Embryonic facial prominence (tissue), 1 donor: Measurements from ENCODE around the gene WRAP73.

Source experiments
- DNase-seq: peaks from one replicate; pipeline ENCODE4 v3.0.0-alpha.2; 2016; ENCODE audit errors: extremely low spot score

WRAP73 gene, protein sequence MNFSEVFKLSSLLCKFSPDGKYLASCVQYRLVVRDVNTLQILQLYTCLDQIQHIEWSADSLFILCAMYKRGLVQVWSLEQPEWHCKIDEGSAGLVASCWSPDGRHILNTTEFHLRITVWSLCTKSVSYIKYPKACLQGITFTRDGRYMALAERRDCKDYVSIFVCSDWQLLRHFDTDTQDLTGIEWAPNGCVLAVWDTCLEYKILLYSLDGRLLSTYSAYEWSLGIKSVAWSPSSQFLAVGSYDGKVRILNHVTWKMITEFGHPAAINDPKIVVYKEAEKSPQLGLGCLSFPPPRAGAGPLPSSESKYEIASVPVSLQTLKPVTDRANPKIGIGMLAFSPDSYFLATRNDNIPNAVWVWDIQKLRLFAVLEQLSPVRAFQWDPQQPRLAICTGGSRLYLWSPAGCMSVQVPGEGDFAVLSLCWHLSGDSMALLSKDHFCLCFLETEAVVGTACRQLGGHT

DNA sequence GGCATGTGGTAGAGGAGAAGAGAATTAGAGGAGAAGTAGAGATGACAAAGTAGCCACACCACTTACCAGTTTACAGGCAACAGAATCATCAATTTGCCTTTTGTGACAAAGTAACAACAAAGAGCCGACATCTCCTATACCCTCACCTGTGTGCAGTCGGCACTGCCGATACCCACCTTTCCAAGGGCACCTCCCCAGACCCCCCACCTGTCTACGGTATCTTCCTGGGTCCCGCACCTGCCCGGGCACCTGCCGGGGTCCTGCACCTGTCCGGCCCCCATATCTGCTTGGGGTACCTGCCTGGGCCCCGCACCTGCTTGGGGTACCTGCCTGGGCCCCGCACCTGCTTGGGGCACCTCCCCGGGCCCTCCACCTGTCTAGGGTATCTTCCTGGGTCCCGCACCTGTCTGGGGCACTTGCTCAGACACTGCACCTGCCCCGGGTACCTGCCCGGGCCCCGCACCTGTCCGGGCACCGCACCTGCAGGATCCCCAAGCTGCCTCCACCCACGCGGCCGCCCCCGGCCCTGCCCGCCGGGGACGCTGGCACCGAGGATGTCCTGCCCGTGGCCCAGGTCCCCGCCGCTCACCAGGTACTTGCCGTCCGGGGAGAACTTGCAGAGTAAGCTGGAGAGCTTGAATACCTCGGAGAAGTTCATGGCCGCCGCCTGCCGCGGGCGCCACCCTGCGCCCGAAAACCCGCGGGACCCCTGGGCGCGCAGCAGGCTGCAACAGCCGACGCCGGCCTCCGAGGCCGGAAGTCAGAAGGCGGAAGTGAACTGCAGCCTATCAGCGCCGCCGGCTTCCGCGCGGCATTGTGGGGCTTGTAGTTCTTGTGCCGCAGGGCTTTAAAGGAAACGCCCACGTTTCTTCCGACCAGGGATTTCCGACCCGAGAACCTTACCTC is at the start of gene WRAP73:
Gene WRAP73, minus strand, starts transcription at position 762 of the 906 bp plus-strand sequence. Its CDS starts 104 bp downstream, at position 658.
- DNase-seq: peak; percentile 79

DNA sequence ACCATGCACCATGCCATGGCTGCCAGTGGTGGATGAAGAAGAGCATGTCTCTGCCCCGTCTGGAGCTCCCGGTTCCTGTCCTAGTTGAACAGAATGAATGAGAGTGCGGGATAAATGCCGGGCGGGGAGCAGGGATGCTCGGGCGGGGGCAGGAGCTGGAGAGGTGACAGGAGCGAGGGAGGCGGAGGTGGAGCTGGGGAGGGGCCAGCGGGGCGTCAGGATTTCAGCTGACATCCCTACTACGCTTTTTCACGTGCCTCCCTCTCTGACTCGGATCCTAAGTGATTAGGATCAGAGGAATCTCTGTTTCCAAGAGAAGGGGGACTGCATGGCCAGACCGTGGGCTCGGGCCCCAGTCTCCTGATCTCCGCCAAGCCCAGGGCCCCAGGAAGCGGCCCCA is 49.7 kb upstream of the WRAP73 start:
- no peak for DNase-seq

DNA sequence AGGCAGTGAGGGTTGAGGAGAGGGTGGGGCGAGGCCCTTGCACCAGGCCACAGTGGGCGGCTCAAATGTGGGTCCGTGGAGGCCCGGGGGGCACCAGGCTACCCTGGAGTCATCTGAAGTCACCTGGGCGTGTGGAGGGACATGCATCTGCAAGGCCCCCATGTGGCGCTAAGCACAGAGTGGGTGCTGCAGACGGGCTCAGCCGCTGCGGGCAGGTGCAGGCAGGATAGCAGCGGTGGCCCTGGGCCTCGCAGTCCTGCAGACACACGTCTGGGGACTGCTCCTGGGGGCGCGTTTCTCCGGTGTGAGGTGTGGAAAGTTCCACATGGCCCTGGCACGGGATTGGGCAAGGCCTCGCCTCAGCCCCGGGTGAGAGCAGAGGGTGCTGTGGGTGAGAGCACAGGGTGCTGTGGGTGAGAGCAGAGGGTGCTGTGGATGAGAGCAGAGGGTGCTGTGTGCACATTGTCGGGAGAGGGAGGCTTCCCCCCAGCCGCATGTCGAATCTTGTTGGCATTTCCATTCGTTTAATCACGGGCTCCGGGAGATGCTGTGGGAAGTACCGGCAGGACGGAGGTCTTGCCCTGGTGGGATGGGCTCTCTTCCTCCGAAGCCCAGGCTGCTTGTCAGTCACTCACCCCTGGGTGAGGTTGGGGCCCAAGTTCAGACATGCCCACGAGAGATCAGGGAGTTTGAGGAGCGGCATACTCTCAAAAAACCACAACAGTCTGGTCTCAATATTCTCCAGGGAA is 48.9 kb upstream of the WRAP73 start:
- no peak for DNase-seq

- no peak for DNase-seq
Measured at GRCh38 chr1:3697810-3698209, 47.9 kb upstream of the WRAP73 start.

- no peak for DNase-seq
Measured at GRCh38 chr1:3697104-3697503, 47.2 kb upstream of the WRAP73 start.

GRCh38 chr1:3696689-3697088 is 46.8 kb upstream of the WRAP73 start:
- no peak for DNase-seq

DNA sequence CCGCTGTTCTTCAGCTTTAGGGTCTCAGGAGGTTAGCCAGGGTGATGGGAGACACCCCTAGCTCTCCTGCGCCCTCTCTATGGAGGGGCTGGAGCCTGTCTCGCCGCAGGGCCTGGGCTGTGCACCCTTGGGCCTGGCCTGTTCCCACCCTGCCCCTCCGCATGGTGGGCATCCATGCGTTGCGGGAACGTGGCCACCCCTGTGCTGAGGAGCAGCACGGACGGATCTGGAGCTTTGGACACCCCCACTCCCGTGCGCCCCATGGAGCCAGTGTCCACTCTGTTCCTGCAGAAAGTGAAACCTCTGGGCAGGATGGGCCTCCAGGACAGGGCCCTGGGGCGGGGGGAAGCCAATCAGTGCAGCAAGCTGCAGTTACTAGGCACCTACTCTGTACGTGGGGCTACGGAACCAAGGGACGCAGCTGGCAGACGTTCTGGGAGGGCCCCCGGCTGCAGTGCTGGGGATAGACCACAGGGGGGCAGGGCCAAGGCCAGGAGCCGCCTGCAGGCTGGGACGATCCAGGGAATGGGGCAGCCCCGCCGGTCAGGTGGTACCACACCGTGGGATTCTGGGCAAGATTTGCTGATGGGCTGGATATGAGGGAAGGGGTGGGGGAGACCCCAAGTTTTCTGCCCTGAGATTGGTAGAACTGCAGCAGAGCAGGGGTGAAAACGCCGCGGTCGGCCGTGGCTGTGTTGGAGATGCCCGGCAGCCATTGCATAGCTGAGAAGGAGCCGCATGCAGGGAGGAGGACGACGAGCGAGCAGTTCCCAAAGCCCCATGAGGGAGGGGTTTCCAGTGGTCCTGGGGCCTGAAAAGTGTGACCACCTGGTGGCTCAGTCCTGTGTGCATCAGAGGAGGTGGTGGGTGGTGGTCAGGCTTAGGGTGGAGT is 45.7 kb upstream of the WRAP73 start:
- no peak for DNase-seq

DNA sequence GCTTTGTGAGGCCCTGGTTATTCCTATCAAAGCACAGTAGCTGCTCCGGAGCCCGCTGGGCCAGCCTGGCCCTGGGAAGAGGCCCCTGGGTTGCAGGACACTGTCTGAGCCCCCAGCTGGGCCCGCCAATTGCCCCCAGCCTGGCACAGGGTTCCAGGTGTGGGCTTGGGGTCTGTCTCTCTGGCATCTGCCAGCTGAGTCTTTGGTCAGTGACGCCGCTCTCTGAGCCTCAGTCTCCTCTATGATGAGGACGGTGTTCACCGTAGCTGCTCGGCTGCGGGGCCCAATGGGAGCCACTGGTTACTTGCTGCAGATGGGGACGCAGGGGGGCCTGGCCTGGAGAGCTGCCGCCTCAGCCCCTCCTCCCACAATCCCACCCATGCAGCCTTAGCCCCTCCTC is 43.4 kb upstream of the WRAP73 start:
- DNase-seq: no peak

DNA sequence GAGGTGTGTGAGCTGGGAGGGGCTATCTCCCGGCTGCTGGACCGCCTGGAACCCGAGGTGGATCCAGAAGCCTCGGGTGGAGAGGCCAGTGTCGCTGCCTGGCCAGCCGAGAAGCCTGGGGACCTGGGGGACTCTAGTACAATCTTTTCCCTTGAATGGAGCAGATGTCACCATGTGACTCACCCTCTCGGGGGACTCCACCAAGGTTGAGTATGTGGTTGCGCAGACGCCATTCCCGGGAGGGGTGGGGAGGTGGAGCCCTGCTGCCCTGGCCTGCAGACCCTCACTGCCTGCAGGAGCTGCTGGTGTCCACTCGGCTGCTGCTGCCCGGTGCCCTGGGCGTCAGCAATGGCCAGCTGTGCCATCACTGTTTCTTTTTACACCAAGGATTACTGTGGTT is 42.7 kb upstream of the WRAP73 start:
- DNase-seq: no peak

- no peak for DNase-seq
Measured at GRCh38 chr1:3691421-3692204, 41.7 kb upstream of the WRAP73 start.

GRCh38 chr1:3690282-3691065 is 40.6 kb upstream of the WRAP73 start:
- DNase-seq: no peak

DNA sequence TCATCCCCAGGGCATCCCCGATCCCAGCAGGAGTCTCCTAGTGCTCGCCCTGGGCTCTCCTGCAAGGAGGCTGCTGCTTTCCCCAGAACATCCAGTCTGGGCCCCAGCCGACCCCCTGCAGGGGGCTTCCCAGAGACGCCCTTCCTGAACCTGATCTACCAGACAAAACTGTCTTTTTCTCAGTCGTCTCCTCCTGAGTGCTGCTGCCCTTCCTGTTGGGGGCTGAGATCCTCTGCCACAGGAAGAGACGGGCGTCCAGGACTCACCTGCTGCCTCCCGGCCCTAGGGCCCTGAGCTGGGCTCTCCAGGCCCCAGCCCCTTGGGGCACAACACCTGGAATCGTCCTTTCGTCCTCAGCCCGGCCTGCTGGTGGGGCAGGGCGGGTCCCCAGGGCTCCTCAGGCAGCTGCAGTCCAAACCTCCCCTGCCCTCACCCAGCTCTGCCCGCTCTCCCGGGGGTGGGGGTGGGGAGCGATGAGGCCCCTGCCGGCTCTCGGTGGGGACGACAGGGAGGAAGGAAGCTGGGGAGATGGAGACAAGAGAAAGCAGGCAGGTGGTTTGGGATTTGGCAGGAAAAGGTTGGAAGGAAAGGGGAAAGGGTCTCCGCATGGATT is 39.3 kb upstream of the WRAP73 start:
- no peak for DNase-seq

DNA sequence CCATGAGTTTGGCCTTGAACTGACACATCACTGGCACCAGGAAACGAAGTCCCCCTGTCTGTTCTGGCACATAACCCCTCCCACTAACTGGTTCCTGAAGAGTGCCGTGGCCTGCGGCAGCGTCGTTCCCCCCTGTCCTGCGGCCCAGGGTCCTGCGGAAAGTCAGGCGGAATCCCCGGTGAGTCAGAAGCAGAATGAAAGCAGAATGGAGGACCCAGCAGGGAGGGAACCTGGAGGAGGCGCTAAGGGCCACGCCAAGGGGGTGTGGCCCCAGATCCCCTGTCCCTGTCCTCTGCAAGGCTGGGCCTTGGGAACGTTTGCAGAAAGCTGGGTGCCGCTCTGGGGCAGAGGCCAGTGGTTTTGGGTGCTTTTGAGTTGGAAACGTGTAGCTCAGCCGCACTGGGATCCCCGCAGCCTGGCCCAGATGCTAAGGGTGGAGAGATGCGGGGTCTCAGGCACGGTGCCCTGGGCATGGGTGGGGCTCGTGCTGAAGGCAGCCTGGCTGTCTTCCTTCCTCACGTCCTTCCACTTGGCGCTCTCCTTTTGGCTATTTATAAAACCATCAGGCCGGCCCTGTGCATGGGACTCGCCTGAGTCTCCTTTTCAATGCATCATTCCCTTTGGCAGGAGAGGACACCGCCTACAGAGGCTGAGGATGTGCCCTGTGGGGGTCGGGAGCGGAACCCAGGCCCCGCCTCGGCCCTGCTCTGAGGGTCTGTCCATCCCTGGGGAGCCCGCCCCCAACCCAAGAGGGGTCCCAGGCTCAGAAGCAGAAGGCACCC is 38.6 kb upstream of the WRAP73 start:
- DNase-seq: no peak

DNA sequence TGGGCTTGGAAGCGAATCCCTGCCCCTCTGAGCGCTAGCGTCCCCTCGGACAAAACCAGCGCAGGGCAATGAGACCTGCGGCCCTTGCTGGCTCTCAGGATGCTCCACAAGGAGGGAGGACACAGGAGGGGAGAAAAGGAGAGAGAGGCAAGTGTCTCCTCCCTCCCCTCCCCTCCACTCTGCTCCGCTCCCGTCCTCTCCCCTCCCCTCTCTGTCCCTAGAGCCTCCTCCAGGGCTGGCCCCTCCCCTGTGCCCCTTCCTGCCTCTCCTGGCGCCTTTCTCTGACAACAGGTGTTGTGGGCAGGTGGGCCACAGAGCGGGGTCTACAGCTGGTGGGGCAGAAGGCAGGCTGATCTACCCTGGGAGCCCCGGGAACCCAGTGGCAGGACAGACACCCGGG is 37.6 kb upstream of the WRAP73 start:
- no peak for DNase-seq

DNA sequence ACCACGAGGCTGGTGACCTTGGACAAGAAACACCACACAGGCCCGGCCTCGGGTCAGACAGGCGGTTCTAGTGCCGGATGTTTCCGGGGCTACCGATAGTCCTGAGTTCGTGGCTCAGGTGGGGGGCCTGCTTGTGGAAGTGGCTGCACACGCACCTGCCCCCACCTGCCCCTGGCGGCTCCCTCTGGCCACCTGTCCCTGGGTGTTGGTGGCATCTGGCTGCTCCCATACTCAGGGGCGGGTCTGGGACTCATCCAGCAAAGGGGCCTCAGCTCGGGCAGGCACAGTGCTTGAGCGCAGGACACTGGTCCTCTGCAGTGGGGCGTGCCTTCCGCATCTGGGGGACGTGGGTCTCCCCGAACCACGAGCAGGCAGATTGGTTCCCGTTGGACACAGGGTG is 36.0 kb upstream of the WRAP73 start:
- DNase-seq: no peak

DNA sequence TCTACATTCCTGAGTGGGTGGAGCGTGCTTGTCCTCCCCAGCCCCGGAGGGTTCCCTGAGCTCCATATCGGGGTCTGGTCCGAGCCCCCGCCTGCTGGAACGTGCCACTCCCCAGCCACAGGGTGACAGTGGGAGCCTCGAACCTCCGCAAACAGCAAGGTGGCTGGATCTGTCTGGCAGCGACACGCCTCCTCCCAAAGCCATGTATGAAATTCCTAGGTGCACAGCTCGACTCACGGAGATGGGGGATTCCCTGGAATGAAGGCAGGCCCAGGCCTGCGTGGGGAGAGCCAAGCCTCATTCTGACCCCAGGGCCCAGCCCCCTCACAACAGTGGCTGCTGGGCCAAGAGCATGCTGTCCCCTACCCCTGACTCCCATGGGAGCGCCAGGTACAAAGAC is 35.3 kb upstream of the WRAP73 start:
- DNase-seq: no peak

DNA sequence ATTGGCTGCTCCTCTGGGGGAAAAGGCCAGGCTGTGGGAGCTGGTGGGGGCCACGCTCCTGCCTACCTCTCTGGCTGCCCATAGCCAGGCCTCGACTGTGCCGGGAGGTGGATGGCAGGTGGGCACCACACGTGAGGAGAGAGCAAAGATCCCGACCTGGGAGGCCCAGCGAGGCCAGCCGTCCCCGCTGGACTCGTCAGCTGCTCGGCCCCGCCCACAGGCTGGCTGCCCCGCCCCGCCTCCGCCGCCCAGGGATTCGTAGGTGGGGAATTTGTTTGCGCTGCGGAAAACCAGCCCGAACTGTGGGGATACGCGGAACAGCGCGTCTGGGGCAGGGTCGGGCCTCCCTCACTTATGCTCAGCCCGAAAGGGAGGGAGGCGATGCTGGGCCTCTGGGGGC is 34.1 kb upstream of the WRAP73 start:
- no peak for DNase-seq

DNA sequence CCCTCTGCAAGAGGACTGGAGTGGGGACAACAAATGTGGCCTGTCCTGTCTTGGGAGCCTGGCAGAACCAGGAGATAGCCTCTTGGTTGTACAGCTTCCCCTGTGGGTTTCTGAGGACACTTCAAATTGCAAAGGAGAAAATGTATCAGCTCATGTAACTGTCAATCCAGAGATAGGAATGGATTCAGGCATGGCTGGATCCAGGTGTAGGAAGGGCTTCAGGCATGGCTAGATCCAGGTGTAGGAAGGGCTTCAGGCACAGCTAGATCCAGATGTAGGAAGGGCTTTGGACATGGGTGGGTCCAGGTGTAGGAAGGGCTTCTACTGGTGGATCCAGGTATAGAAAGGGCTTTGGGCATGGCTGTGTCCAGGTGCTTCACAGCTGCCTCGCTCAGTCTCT is 33.3 kb upstream of the WRAP73 start:
- no peak for DNase-seq
